PC-3 (cell line): ENCODE measurements around the gene PODN. TPM values are rescaled to one million over a fixed set of nuclear protein-coding genes. Genes with fewer than 3 reads are reported as not detected.

Experiments used
- ATAC-seq: fragments of 200-7000 bp; cut with Tn5 transposase; 2 replicates; pipeline ENCODE4 v1.9.1; 2020; ENCODE audit warnings: mild to moderate bottlenecking, moderate library complexity
- BruUV-seq: library from RNA; stranded (reverse); fragments of 400-500 nt; replicated peaks from 2 replicates; lab custom pipeline; 2021; lab: Mats Ljungman, UMichigan
- CTCF ChIA-PET: fragments of 300-600 bp; sonication (Branson Sonifier 250); formaldehyde crosslinking; loops from one replicate; lab custom pipeline; 2022; ENCODE audit warnings: antibody characterized with exemption; lab: Charles Lee
- POLR2A ChIA-PET: fragments of 300-600 bp; sonication (Branson Sonifier 250); formaldehyde crosslinking; loops from one replicate; lab custom pipeline; 2022; ENCODE audit warnings: antibody characterized with exemption; ENCODE audit not compliant: unreplicated experiment; lab: Charles Lee
- DNase-seq: peaks from one replicate; pipeline ENCODE4 v3.0.0-alpha.2; 2015
- H2AFZ ChIP-seq: fragments of 300-600 bp; sonication (generic); 2 replicates; pipeline ENCODE4 v1.6.0; 2016; ENCODE audit warnings: antibody characterized with exemption, low read length
- H3F3A ChIP-seq: fragments of 300-600 bp; sonication (generic); one replicate; pipeline ENCODE4 v1.6.0; 2017; ENCODE audit warnings: antibody characterized with exemption, low read length, control low read depth, mild to moderate bottlenecking; ENCODE audit not compliant: unreplicated experiment
- H3K27ac ChIP-seq: fragments of 300-600 bp; sonication (generic); 2 replicates; pipeline ENCODE4 v1.5.1; 2016; ENCODE audit warnings: mild to moderate bottlenecking, low read length
- H3K27me3 ChIP-seq: fragments of 300-600 bp; sonication (generic); 2 replicates; pipeline ENCODE4 v1.6.1; 2016; ENCODE audit warnings: low read length, mixed read lengths
- H3K36me3 ChIP-seq: fragments of 300-600 bp; sonication (generic); 2 replicates; pipeline ENCODE4 v1.6.1; 2016; ENCODE audit warnings: low read depth, mixed run types, low read length, mixed read lengths
- H3K4me1 ChIP-seq: fragments of 300-600 bp; sonication (generic); 2 replicates; pipeline ENCODE4 v1.5.1; 2016; ENCODE audit warnings: low read length; ENCODE audit not compliant: insufficient read depth
- H3K4me2 ChIP-seq: fragments of 300-600 bp; sonication (generic); 2 replicates; pipeline ENCODE4 v1.6.0; 2016; ENCODE audit warnings: low read length
- H3K4me3 ChIP-seq: fragments of 300-600 bp; sonication (generic); 2 replicates; pipeline ENCODE4 v1.5.1; 2016; ENCODE audit warnings: mild to moderate bottlenecking, low read length, mixed read lengths
- H3K79me2 ChIP-seq: fragments of 300-600 bp; sonication (generic); 2 replicates; pipeline ENCODE4 v1.6.1; 2017; ENCODE audit warnings: low read length, mixed read lengths
- H3K9ac ChIP-seq: fragments of 300-600 bp; sonication (generic); 2 replicates; pipeline ENCODE4 v1.6.0; 2016; ENCODE audit warnings: mild to moderate bottlenecking, low read length
- H3K9me2 ChIP-seq: fragments of 300-600 bp; sonication (generic); replicated peaks from 2 replicates; pipeline ENCODE4 v1.6.1; 2016; ENCODE audit warnings: mixed run types, low read length, mixed read lengths
- H3K9me3 ChIP-seq: fragments of 300-600 bp; sonication (generic); 2 replicates; pipeline ENCODE4 v1.6.1; 2016; ENCODE audit warnings: low read length, mixed read lengths
- H4K20me1 ChIP-seq: fragments of 300-600 bp; sonication (generic); 2 replicates; pipeline ENCODE4 v1.6.1; 2016; ENCODE audit warnings: low read length, mixed read lengths
- CTCF ChIP-seq: fragments of 300-600 bp; sonication (generic); conservative IDR thresholded peaks from 2 replicates; pipeline ENCODE4 v1.5.1; 2017; ENCODE audit warnings: antibody characterized with exemption, low read depth, mild to moderate bottlenecking, low read length
- EZH2 ChIP-seq: fragments of 300-600 bp; sonication (generic); IDR thresholded peaks from one replicate; pipeline ENCODE4 v1.6.1; 2017; ENCODE audit warnings: antibody characterized with exemption, mild to moderate bottlenecking, low read length; ENCODE audit not compliant: unreplicated experiment
- EZH2phosphoT487 ChIP-seq: fragments of 300-600 bp; sonication (generic); IDR thresholded peaks from 2 replicates; pipeline ENCODE4 v1.6.1; 2018; ENCODE audit warnings: mild to moderate bottlenecking, antibody characterized with exemption, low read length, borderline replicate concordance
- intact Hi-C: fragments of 100-400 bp; cut with micrococcal nuclease; formaldehyde crosslinking; loops from 2 replicates; pipeline ENCODE4 v1.9.0; 2023
- total RNA-seq: library from RNA; depleted of rRNA; stranded (reverse); fragments of >200 nt; gene quantifications from 2 replicates; pipeline ENCODE4 v1.2.3, GENCODE V29; 2014

Gene PODN
- total RNA-seq, 1 experiment from 2014 or later: not detected

GRCh38 chr1:53066488-53066887, 4.5 kb downstream of the PODN start:
- ChIA-PET POLR2A (no interaction called here), CTCF (no interaction called here)
- H3K9me2 ChIP-seq: no peaks in the 10 kb centered on the region
- no TSS peak for BruUV-seq
- no peak overlapping the region for H2AFZ ChIP-seq
- DNase-seq: no peak
- no peak overlapping the region for H3K4me2 ChIP-seq
- no peaks in the 10 kb centered on the region for H3K27me3 ChIP-seq
- no peaks in the 10 kb centered on the region for H3K4me1 ChIP-seq
- no peak overlapping the region for H3K4me3 ChIP-seq
- TF ChIP-seq CTCF (no peak), EZH2 (no peak), EZH2phosphoT487 (no peak)
- H3K9ac ChIP-seq: no peak overlapping the region
- no peak overlapping the region for H3K27ac ChIP-seq
- H3K36me3 ChIP-seq: no peaks in the 10 kb centered on the region
- no peaks in the 10 kb centered on the region for H3K79me2 ChIP-seq
- H3K9me3 ChIP-seq: no peaks in the 10 kb centered on the region
- ATAC-seq: no peak
- no peaks in the 10 kb centered on the region for H3F3A ChIP-seq
- no peaks in the 10 kb centered on the region for H4K20me1 ChIP-seq
- intact Hi-C loops: no loop called here

- Histone ChIP-seq H3K27ac (no peak overlapping the region), H3K9me3 (no peaks in the 10 kb centered on the region), H3F3A (no peaks in the 10 kb centered on the region), H3K4me2 (no peak overlapping the region), H2AFZ (no peak overlapping the region), H3K4me1 (no peaks in the 10 kb centered on the region), H3K9me2 (no peaks in the 10 kb centered on the region), H4K20me1 (no peaks in the 10 kb centered on the region), H3K79me2 (no peaks in the 10 kb centered on the region), H3K36me3 (no peaks in the 10 kb centered on the region), H3K4me3 (no peak overlapping the region), H3K9ac (no peak overlapping the region), H3K27me3 (no peaks in the 10 kb centered on the region)
- no TSS peak for BruUV-seq
- ATAC-seq (no peak), DNase-seq (no peak)
- CTCF ChIA-PET: no interaction called here
- TF ChIP-seq EZH2phosphoT487 (no peak), CTCF (no peak), EZH2 (no peak)
- POLR2A ChIA-PET: no interaction called here
- intact Hi-C loops: no loop called here
Measured at GRCh38 chr1:53066891-53067738, 5.1 kb downstream of the PODN start.

- no peaks in the 10 kb centered on the region for H3K36me3 ChIP-seq
- POLR2A ChIA-PET: no interaction called here
- no peaks in the 10 kb centered on the region for H3K9me2 ChIP-seq
- H4K20me1 ChIP-seq: no peaks in the 10 kb centered on the region
- intact Hi-C loops: no loop called here
- CTCF ChIA-PET: no interaction called here
- no peaks in the 10 kb centered on the region for H3K4me1 ChIP-seq
- no peaks in the 10 kb centered on the region for H3K27me3 ChIP-seq
- H2AFZ ChIP-seq: no peak overlapping the region
- H3F3A ChIP-seq: no peaks in the 10 kb centered on the region
- no peaks in the 10 kb centered on the region for H3K9me3 ChIP-seq
- no peak for DNase-seq
- ATAC-seq: no peak
- no TSS peak for BruUV-seq
- TF ChIP-seq EZH2phosphoT487 (no peak), CTCF (no peak), EZH2 (no peak)
- no peak overlapping the region for H3K4me3 ChIP-seq
- no peaks in the 10 kb centered on the region for H3K79me2 ChIP-seq
- no peak overlapping the region for H3K27ac ChIP-seq
- H3K9ac ChIP-seq: no peak overlapping the region
- H3K4me2 ChIP-seq: no peak overlapping the region
Measured at GRCh38 chr1:53067886-53068285, 5.9 kb downstream of the PODN start.
